Prostate gland (tissue), 2 donors: ENCODE results near the gene WAC.

Experiments
- CTCF ChIP-seq, 4 experiments: fragments of 200-600 bp in 2 of 4; fragments of 450-650 bp in 2 of 4; sonication (generic) in 2 of 4; IDR thresholded peaks; 1 replicate in 3 of 4; 2 replicates in 1 of 4; pipeline ENCODE4 v1.5.1; 2016 to 2019; ENCODE audit warnings: antibody characterized with exemption in 4 of 4, mild to moderate bottlenecking in 2 of 4, moderate library complexity in 2 of 4
- POLR2A ChIP-seq: fragments of 450-650 bp; IDR thresholded peaks from one replicate; pipeline ENCODE4 v1.6.1; 2016; ENCODE audit warnings: antibody characterized with exemption, mild to moderate bottlenecking
- POLR2AphosphoS5 ChIP-seq: sonication (generic); formaldehyde crosslinking; IDR thresholded peaks from one replicate; pipeline ENCODE4 v1.6.1; 2017; ENCODE audit warnings: antibody characterized with exemption

DNA sequence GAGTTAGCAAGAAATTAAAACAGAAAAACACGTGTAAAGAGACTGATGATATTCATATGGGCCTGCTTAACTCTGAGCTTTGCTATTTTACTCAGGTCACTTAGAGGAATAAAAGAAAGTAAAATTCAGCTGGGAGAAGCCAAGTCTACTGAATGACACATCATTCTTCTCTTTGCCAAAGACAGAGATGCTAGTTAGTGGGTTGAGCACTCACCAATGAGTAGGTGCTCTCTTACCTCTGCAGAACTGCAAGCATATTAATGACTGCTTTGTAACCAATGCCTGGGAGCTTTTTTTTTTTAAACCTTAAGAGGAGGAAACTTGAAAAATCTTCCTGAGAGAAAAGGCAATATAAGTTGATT, 99.6 kb downstream of the WAC start:
- TF ChIP-seq CTCF (IDR thresholded peaks at IDR 0.05) (no peak), POLR2A (no peak), POLR2AphosphoS5 (no peak)
